NOMO-1 treated with DMSO at 0.1 percent for 48 hours (cell line): ENCODE measurements around the gene ZNF512B.

Experiments
- DNase-seq: peaks from one replicate; lab custom pipeline; 2025; ENCODE audit not compliant: unreplicated experiment; lab: John Stamatoyannopoulos, UW

Gene ZNF512B

GRCh38 chr20:63951398-63952209 lies 18.1 kb downstream of the ZNF512B start:
- no peak for DNase-seq

GRCh38 chr20:63950701-63951397 lies 18.9 kb downstream of the ZNF512B start:
- DNase-seq = no peak

GRCh38 chr20:63947638-63948456 lies 21.9 kb downstream of the ZNF512B start:
- no peak for DNase-seq

- DNase-seq = no peak
These were observed 22.6 kb downstream of the ZNF512B start for GRCh38 chr20:63946986-63947637.

GRCh38 chr20:63945921-63946920 lies 23.5 kb downstream of the ZNF512B start:
- DNase-seq = no peak

GRCh38 chr20:63945031-63945658 lies 24.6 kb downstream of the ZNF512B start:
- no peak for DNase-seq

GRCh38 chr20:63944078-63944941 lies 25.4 kb downstream of the ZNF512B start:
- DNase-seq = no peak

GRCh38 chr20:63943808-63944077 lies 26.0 kb downstream of the ZNF512B start:
- DNase-seq = no peak

GRCh38 chr20:63942969-63943807 lies 26.5 kb downstream of the ZNF512B start:
- no peak for DNase-seq

- DNase-seq = no peak
These were observed 27.3 kb downstream of the ZNF512B start for GRCh38 chr20:63942250-63942951.

GRCh38 chr20:63941282-63942081 lies 28.2 kb downstream of the ZNF512B start:
- DNase-seq = peak; percentile 83

- no peak for DNase-seq
These were observed 29.1 kb downstream of the ZNF512B start for GRCh38 chr20:63940472-63941266.

- DNase-seq = no peak
These were observed 29.7 kb downstream of the ZNF512B start for GRCh38 chr20:63940071-63940471.

- DNase-seq = no peak
These were observed 30.4 kb downstream of the ZNF512B start for GRCh38 chr20:63939061-63939935.

GRCh38 chr20:63937596-63937995 lies 32.1 kb downstream of the ZNF512B start:
- no peak for DNase-seq
